GM19463 (cell line): ENCODE results near the gene PROK1.
"Not testable (repeated sequence)": the region's sequence is repeated elsewhere in the genome, so short reads cannot be mapped to it uniquely, and the experiment has no call there.

Source experiments
- ATAC-seq: cut with Tn5 transposase; IDR thresholded peaks from one replicate; pipeline ENCODE4 v1.9.1; 2021; ENCODE audit warnings: mild to moderate bottlenecking, moderate library complexity; ENCODE audit not compliant: unreplicated experiment

PROK1 gene

GRCh38 chr1:110433213-110433612, 17.7 kb upstream of the PROK1 start:
- ATAC-seq, result no peak

- ATAC-seq, result no peak
Measured at GRCh38 chr1:110433803-110434202, 17.1 kb upstream of the PROK1 start.

GRCh38 chr1:110434946-110435345, 16.0 kb upstream of the PROK1 start:
- no peak for ATAC-seq

- no peak for ATAC-seq
Measured at GRCh38 chr1:110436635-110437034, 14.3 kb upstream of the PROK1 start.

- ATAC-seq, result not testable (repeated sequence)
Measured at GRCh38 chr1:110437645-110438299, 13.2 kb upstream of the PROK1 start.

- ATAC-seq, result no peak
Measured at GRCh38 chr1:110438893-110439292, 12.1 kb upstream of the PROK1 start.

- ATAC-seq, result not testable (repeated sequence)
Measured at GRCh38 chr1:110439873-110440272, 11.1 kb upstream of the PROK1 start.

- no peak for ATAC-seq
Measured at GRCh38 chr1:110440877-110441276, 10.1 kb upstream of the PROK1 start.

GRCh38 chr1:110441888-110442287, 9.1 kb upstream of the PROK1 start:
- no peak for ATAC-seq

- ATAC-seq, result no peak
Measured at GRCh38 chr1:110443451-110443850, 7.5 kb upstream of the PROK1 start.

GRCh38 chr1:110444561-110444960, 6.4 kb upstream of the PROK1 start:
- no peak for ATAC-seq

GRCh38 chr1:110449661-110450651, 993 bp upstream of the PROK1 start:
- ATAC-seq, result no peak

GRCh38 chr1:110452330-110452729, 1.4 kb downstream of the PROK1 start:
- ATAC-seq, result no peak

GRCh38 chr1:110453829-110454228, 2.9 kb downstream of the PROK1 start:
- ATAC-seq, result no peak

- no peak for ATAC-seq
Measured at GRCh38 chr1:110454328-110454727, 3.4 kb downstream of the PROK1 start.

- ATAC-seq, result no peak
Measured at GRCh38 chr1:110455151-110455550, 4.2 kb downstream of the PROK1 start.

- ATAC-seq, result no peak
Measured at GRCh38 chr1:110457206-110457605, 6.3 kb downstream of the PROK1 start.

GRCh38 chr1:110460253-110461220, 9.6 kb downstream of the PROK1 start:
- ATAC-seq, result no peak

GRCh38 chr1:110462093-110462492, 11.1 kb downstream of the PROK1 start:
- ATAC-seq, result no peak

GRCh38 chr1:110462964-110463363, 12.0 kb downstream of the PROK1 start:
- ATAC-seq, result no peak

- no peak for ATAC-seq
Measured at GRCh38 chr1:110463725-110464124, 12.8 kb downstream of the PROK1 start.
